KMS-11 (cell line): ENCODE measurements around the gene LRRC28.

ENCODE experiments used
- H2AFZ ChIP-seq: fragments of 200-600 bp; sonication (generic); 2 replicates; pipeline ENCODE4 v1.6.1; 2016; ENCODE audit warnings: antibody characterized with exemption, mixed run types, low read depth
- H3K27ac ChIP-seq: fragments of 200-600 bp; sonication (generic); 2 replicates; pipeline ENCODE4 v1.6.1; 2016; ENCODE audit warnings: mild to moderate bottlenecking, mixed run types
- H3K27me3 ChIP-seq: fragments of 200-600 bp; sonication (generic); 2 replicates; pipeline ENCODE4 v1.6.1; 2017; ENCODE audit warnings: mild to moderate bottlenecking, low read depth, mixed run types, moderate library complexity; ENCODE audit not compliant: insufficient read depth
- H3K36me3 ChIP-seq: fragments of 200-600 bp; sonication (generic); 2 replicates; pipeline ENCODE4 v1.6.1; 2017; ENCODE audit warnings: mild to moderate bottlenecking, mixed run types; ENCODE audit not compliant: insufficient read depth
- H3K4me1 ChIP-seq: fragments of 200-600 bp; sonication (generic); 2 replicates; pipeline ENCODE4 v1.6.1; 2016; ENCODE audit warnings: mild to moderate bottlenecking, low read depth, mixed run types; ENCODE audit not compliant: poor library complexity, severe bottlenecking
- H3K4me2 ChIP-seq: fragments of 200-600 bp; sonication (generic); 2 replicates; pipeline ENCODE4 v1.7.0; 2016; ENCODE audit warnings: mild to moderate bottlenecking, mixed run types
- H3K4me3 ChIP-seq: fragments of 200-600 bp; sonication (generic); IDR thresholded peaks from 2 replicates; pipeline ENCODE4 v1.6.1; 2017; ENCODE audit warnings: low read depth, low read length, mixed read lengths; ENCODE audit not compliant: insufficient read depth
- H3K79me2 ChIP-seq: fragments of 200-600 bp; sonication (generic); 2 replicates; pipeline ENCODE4 v1.6.1; 2016; ENCODE audit warnings: low read depth, mixed run types; ENCODE audit not compliant: insufficient read depth
- H3K9ac ChIP-seq: fragments of 200-600 bp; sonication (generic); 2 replicates; pipeline ENCODE4 v1.6.1; 2016; ENCODE audit warnings: mild to moderate bottlenecking, mixed run types
- H4K20me1 ChIP-seq: fragments of 200-600 bp; sonication (generic); 2 replicates; pipeline ENCODE4 v1.6.1; 2016; ENCODE audit warnings: mild to moderate bottlenecking, mixed run types; ENCODE audit not compliant: insufficient read depth
- CTCF ChIP-seq: fragments of 200-600 bp; sonication (generic); conservative IDR thresholded peaks from 2 replicates; pipeline ENCODE4 v1.6.1; 2017; ENCODE audit warnings: low read depth, mild to moderate bottlenecking, antibody characterized with exemption, low read length, moderate library complexity, mixed read lengths

The LRRC28 gene

GRCh38 chr15:99324700-99325099 lies 73.4 kb downstream of the LRRC28 start:
- H3K9ac ChIP-seq, result no peak overlapping the region
- H2AFZ ChIP-seq, result no peak overlapping the region
- no peaks in the 10 kb centered on the region for H3K27me3 ChIP-seq
- no peak for TF ChIP-seq CTCF
- peaks cover 6% of the 10 kb centered on the region for H3K4me1 ChIP-seq
- no peak overlapping the region for H3K4me3 ChIP-seq
- no peaks in the 10 kb centered on the region for H3K79me2 ChIP-seq
- H3K36me3 ChIP-seq, result no peaks in the 10 kb centered on the region
- no peak overlapping the region for H3K27ac ChIP-seq
- no peaks in the 10 kb centered on the region for H4K20me1 ChIP-seq
- no peak overlapping the region for H3K4me2 ChIP-seq

GRCh38 chr15:99326235-99326634 lies 75.0 kb downstream of the LRRC28 start:
- peaks cover 6% of the 10 kb centered on the region for H3K4me1 ChIP-seq

DNA sequence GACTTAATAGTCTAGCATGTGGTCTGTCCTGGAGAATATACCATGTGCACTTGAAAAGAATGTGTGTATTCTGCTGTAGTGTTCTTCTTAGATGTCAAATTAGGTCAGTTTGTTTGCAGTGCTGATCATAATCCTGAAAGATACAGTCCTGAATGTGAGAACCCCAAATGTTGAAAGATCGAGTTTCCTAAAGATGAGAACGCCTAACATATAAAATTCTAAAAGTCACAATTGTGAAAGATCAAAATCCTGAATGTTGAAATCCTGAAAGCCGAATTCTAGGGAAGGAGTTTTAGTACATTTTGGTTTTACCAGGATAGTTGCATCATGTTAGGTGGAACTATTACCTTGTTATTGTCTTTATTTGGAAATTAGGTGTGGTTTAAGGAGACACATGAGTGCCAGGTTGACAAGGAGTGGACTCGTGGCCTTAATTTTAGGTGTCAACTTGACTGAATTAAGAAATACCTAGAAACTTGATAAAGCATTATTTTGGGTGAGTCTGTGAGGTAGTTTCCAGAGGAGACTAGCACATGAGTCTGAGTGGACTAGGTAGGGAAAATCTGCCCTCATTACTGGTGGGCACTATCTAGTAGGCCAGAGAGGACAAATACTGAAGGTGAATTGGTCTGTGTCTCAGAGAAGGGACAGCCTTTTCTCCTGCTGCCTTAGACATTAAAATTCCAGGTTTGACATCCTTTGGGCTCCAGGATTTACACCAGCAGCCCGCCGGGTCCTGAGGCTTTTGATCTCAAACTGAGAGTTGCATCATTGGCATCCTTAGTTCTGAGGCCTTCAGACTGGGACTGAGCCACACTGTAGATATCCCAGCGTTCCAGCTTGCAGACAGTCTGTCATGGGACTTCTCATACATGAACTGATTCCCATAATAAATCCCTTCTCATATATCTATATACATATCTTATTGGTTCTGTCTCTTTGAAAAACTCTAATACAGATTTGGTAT lies 77.1 kb downstream of the LRRC28 start:
- H3K9ac ChIP-seq, result no peak overlapping the region
- no peak overlapping the region for H3K4me2 ChIP-seq
- no peak overlapping the region for H3K27ac ChIP-seq
- TF ChIP-seq CTCF, result no peak
- H3K36me3 ChIP-seq, result no peaks in the 10 kb centered on the region
- no peaks in the 10 kb centered on the region for H3K79me2 ChIP-seq
- peaks cover 6% of the 10 kb centered on the region for H3K4me1 ChIP-seq
- no peak overlapping the region for H2AFZ ChIP-seq
- no peak overlapping the region for H3K4me3 ChIP-seq
- H4K20me1 ChIP-seq, result no peaks in the 10 kb centered on the region
- no peaks in the 10 kb centered on the region for H3K27me3 ChIP-seq

More at GRCh38 chr15:99326235-99326634, 75.0 kb downstream of the LRRC28 start:
- TF ChIP-seq CTCF, result no peak
- Histone ChIP-seq H4K20me1 (no peaks in the 10 kb centered on the region), H3K4me3 (no peak overlapping the region), H3K27ac (no peak overlapping the region), H3K9ac (no peak overlapping the region), H2AFZ (no peak overlapping the region), H3K27me3 (no peaks in the 10 kb centered on the region), H3K36me3 (no peaks in the 10 kb centered on the region), H3K79me2 (no peaks in the 10 kb centered on the region), H3K4me2 (no peak overlapping the region)

DNA sequence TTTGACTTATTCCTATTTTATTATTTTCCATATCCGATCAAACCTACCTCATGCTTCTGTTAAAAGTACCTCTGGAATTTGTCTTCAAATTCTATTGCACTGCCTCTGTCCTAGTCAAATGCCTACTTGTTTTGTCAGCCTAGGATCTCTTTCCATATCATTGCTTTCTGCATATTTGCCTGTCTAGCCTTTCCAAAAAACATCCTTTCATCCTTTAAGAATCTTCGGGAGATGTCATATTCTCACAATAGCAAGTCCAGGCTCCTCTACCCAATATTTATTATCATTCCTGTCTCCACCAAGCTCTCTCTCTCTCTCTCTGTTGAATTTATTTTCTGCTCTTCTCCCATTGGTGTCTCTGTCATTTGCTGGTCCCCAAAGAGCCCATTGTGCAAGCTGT lies 80.1 kb downstream of the LRRC28 start:
- Histone ChIP-seq H3K4me1 (no peaks in the 10 kb centered on the region), H4K20me1 (no peaks in the 10 kb centered on the region), H3K79me2 (no peaks in the 10 kb centered on the region), H3K27me3 (no peaks in the 10 kb centered on the region), H3K4me2 (no peak overlapping the region), H3K9ac (no peak overlapping the region), H3K36me3 (no peaks in the 10 kb centered on the region), H3K4me3 (no peak overlapping the region), H2AFZ (no peak overlapping the region), H3K27ac (no peak overlapping the region)
- no peak for TF ChIP-seq CTCF
